Activated CD4-positive, alpha-beta T cell treated with anti-CD3 and anti-CD28 coated beads for 4 hours (primary cell): ENCODE measurements around the gene FGF14.

Experiments used
- DNase-seq, 2 donors: peaks; one replicate each; pipeline ENCODE4 v3.0.0-alpha.2; 2020

The FGF14 gene

DNA sequence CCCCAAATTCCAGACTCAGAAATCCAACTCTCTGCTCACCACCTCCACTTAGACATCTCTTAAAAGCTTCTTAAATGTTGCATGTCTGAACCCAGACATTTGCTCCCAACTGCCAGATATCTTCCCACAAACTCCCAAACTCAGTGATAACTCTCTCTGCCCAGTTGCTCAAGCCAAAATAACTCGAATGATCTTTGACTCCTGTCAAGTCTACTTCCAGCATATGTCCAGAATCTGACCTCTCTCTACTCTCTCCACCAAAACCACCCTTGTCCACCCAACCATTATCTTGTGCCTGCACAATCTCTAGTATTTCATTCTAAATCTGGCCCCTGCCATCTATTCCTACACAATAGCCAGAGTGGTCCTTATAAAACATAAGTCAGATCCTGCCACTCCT lies 99.3 kb downstream of the FGF14 start:
- DNase-seq, result no peak

DNA sequence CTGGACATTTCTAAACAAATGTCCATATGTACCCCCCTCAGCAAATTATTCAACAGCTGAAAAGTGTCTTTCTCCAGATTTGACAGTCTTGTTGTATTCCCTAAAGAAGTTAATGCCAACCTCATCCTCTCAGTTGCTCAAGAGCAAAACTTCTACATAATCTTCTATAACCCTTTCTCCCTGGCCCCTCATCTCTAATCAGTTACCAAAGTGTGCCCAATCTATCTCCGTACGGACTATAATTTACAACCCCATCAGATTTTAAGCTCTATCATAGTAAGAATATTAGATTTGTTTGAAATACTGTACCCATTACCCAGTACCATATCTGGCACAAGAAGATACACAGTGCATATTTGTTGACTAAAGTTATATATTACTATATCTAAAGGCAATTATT lies 101.5 kb downstream of the FGF14 start:
- no peak for DNase-seq

DNA sequence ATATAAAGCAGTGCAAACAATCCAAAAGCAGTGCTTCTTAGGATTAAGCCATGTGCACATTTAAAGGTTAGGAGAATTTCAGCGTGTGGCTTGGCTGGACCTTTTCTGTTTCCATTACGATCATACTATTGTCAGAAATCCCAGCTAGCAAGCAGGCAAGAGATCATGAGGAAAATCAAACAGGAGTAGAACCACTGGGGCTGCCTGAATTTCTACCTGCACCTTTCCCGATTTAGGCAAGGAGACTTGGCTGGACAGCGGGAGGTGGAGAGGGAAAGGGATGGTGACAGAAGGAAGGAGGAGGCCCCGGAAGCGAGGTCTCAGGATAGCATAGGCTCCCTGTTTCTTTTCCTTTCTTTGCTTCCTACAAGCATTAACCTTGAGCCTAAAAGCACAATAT lies 102.5 kb downstream of the FGF14 start:
- DNase-seq, result no peak

DNA sequence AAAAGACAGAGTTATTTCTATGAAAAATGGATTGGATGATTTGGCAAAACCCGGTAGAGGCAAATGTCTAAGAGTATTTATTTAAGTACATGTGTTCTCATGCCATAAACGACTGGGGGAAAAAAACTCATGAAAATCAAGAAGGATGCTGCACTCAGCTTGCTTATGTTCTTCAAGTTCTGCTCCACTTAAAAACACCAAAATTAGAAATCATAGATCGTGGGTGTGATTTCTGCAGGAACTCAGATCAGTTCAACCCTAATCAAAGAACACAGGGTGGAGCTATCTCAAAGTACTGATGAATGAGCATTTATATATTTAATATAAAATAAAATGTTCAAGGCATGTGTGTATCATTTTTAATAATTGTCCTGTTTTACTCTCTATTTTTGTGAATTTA lies 103.8 kb downstream of the FGF14 start:
- DNase-seq, result no peak

DNA sequence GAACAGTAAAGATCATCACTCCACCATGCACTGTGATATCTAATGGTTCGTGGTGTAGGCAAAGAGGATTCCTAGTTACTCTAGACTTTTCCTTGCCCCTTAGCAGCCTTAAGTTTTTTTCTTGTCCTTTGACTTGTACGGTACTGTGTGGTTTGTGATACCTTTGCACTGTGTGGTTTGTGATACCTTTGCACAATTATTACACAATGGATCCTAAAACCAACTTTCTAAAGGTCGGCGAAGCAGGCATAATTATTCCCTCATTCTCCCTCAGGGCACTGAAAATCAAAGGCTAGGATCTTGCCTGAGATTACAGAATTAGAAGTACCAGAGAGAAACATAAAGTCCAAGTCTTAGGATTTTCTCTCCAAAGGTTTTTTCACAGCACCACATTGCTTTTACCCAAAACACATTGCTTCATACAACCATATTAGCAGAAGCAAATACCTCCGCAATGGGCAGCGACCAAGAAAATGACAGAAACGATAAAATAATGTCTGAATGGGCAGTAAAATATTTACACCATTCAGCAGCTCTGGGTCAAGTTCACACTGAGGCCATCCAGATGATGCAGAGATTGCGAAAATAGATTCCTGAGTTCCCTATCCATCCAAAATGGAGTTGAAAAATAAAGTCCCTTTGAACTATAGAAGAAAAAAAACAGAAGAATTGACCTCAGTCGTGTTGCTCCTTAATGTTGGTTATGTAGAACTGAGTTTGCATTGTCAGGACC lies 106.4 kb downstream of the FGF14 start:
- DNase-seq, result no peak

DNA sequence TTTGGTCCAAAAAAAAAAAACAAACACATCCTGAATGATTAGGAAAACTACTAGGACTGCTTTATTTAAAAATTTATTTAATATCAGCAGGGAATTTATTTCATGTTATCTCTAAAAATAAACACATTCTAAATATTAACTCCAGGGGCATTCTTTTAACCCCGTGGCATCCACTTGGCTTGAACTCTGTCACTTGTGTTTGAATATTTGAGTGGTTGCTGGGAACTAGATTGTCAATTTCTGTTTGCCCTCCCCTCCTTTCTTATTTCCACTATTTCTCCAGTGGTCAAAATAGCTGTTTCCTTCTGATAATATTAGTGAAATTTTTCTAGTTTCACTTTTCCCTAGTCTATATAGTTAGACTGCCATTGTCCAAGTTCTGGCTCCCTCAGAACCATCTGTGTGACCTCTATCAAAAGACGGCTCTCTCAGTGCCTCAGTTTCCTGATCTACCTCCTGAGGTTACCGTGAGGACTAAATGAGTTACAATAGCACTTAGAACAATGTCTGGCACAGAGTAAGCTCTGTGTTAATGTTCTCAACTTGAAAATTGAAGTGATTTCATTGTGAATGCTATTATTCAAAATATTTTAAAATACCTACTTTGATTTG lies 107.3 kb downstream of the FGF14 start:
- DNase-seq, result no peak

DNA sequence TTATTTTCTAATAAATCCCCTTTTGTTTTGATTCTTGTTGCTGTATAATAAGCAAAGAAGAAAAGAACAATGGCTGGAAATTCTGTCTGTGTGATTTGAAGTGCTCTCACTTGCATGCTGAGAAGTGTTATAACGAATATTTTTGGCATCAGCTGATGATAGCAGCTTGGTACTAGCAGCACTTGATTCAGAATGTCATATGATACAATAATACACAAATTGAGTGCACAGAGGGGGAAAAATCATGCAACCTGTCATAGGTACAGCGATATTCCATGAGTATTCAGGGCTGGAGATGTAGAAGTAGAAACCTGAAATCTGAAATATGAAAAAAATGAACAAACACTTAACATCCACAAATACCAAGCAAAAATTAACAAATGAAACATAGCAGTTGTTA lies 108.1 kb downstream of the FGF14 start:
- DNase-seq, result no peak

DNA sequence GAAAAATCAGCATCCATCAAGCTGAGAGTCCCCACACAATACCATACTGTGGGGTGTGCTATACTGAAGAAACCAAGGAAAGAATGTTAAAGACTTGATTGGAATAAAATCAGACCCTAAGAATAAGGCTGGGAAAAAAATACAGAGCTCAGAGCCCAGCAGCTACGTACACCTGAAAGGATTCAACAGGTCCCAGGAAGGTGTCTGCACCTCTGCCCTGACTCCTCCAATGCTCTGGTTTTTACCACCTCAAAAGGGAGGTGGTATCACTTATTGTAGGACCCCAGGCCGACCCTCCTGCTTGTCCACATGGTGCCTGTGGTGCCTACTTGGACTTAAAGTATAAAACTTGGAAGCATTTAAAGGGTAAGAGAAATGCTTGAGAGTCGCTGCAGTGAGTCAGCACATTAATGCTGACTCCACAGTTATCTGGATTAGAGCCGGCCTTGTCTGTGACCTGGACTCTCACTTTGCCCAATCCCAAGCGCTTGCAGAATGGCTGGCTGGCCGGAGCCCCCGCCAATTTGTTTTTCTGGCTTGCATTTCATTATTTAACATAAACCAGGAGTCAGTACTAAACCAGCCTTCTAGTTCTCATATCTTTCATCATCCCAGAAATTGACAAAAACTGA lies 110.1 kb downstream of the FGF14 start:
- no peak for DNase-seq

DNA sequence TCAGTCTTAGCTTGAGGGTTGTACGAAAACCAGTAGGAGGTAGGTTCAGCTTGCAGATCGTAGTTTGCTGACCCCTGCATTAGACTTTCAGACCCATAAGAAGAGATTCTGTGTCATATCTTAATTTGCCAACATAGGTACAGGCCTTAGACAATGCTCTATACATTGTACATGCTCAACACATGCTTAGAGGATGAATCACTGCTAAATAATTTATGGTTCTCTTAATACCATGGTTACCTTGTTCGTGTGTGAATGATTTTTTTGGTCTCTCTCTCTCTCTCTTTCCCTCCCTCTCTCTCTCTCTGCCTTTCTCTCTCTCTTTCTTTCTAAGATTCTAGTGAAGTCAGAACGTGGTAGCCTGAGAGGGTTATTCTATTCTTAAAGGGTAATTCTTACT lies 112.2 kb downstream of the FGF14 start:
- DNase-seq, result no peak

DNA sequence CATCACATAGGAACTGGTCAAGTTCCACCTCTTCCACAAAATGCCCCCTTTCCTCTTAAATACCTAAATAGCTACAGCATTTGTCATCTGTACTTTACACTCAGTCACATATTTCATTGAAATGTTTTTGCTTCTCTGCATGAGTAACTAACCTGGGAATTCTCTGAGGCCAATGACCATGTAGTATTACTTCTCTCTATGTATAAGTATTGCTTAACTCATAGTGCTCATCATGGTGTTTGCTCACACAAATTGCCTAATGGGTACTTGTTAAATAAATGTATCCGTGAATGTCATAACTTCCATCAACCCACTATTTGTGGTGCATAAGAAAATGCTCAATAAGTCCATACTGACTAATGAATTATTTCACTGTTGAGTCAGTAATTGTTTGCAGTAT lies 115.5 kb downstream of the FGF14 start:
- no peak for DNase-seq

DNA sequence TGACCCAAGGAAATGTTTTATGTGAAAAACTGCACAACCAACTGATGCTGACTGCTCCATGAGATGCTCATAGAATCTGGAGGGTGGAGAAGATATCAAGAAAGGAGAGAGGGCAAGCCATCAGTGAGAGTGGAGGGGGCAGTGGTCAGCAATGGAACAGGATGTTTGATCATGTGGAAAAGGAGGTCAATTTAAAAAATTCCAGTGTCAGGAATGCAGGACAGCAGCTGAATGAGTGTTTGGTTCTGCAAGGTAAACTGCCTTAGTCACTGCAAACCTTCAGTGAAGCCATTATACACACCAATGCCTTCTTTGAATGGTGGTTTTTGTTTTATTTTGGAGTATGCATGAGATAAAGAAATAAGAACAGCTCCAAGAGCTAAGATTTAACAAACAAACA lies 121.5 kb downstream of the FGF14 start:
- no peak for DNase-seq

DNA sequence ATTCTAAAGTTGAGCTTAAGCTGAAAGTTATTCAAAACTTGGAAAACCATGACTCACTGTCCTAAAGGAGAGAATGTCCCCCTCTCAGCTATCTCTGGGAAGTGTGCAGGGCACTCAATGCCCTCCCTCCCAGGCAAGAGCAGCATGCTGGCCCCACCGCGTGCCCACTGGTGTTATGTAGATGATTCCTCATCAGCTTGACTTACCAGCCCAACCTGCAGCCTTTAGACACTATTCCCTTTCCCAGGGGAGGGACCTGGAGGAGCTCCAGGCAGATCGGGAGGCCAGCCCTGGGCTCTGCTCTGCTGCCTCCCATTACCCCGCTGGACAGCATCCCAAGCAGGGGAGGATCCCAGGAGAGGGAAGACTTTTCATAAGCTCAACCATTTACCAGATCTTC lies 124.6 kb downstream of the FGF14 start:
- no peak for DNase-seq

DNA sequence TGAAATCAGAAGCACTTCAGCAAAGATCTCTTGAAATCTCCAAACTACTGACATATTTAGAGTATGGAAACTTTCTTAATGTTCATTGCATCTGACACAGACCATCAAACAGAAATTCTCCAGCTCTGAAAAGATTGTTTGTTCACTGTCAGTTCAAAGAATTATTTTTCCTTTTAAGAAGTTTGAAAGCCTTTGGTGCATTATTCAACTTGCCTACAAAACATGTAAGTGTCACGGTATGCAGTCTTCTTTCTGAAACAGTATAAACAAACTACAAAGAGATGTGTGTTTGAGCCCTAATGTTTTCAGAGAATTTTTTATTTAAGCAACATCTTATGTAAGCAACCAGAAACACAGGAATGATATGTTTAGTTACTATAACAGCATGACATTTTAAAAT lies 125.4 kb downstream of the FGF14 start:
- no peak for DNase-seq

DNA sequence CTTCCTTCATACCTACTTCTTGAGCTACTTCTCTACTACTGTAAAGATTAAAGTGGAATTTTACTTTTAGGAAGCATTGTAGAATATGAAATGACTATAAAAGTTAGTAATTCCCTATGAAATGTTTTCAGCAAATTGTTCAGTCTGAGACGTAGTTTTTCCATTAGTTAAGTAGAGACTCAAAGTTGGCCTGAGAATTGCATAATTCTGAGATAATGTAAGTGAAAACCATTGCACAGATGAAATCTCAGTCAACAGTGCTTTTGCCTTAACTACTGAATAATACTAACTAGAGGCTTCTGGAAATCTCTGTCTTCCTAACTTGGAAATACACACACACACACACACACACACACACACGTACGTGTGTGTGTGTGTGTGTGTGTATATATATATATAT lies 125.9 kb downstream of the FGF14 start:
- DNase-seq, result no peak

DNA sequence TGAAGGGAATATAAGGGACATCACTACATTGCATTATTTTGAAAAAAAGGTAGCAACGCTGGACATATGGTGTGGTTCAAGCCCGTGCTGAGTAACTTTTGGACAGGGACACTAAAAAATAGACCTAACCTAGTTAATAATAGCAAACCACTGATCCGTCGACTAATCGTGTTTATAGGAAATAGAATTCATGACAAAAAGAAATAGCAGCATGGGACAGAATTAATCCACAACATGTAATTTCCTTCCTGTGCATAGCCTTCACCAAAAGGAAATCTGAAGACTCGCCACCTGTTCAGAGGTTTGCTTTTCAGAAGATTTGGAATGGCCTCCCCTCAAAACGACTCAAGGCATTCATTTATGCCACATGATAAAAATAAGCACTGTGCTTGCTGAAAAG lies 128.7 kb downstream of the FGF14 start:
- no peak for DNase-seq

DNA sequence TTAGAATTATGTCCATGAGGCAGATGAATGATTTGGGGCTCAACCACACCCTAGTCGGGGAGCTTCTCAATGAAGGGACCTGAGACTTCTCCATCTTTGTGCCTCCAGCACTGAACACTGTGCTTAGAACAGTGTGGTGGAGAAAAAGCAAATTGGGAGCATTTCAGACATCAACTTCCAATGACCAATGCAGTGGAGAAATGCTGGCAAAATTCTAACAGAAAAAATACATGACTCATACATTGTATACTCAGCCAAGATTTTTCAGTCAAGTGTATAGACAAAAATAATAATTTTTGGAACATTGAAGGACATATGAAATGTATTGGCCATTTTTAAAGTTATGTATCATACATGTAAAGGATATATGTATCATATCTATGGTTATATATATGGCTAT lies 134.7 kb downstream of the FGF14 start:
- no peak for DNase-seq

DNA sequence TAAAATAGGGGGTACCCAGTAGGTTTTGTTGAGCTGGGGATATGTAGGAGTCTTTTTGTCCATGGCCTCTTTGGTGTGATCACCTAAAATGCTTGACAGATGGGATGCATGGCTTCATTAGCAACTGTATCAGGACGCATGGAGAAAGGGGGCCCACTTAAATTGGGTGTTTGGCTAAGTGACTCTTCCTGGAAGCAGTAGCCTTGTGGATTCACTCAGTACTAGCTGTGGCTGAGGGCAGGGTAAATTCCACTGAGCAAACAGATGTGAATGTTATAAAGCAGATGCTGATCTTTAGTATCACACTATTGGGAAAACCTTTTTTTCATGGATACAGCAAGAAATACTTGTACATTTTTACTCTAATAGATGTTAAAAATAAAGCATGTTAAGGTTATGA lies 140.0 kb downstream of the FGF14 start:
- DNase-seq, result no peak

DNA sequence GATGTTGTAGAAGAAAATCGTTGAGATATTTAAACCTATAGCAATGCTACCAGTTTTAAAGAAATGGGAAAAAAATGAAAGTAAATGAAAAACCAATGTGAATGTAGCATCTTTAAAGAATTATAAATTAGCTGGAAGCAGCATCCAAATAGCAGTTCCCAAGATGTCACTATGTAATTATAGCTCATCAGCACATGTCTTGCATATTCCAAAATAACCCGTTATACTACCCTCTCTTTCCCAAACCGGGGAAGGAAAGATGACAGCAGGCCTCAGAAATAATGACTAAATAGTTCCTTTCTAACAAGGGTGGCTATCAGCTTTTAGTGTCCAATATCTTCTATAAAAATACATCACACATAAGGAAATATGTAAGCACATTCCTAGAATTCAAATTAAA lies 140.5 kb downstream of the FGF14 start:
- DNase-seq, result no peak

DNA sequence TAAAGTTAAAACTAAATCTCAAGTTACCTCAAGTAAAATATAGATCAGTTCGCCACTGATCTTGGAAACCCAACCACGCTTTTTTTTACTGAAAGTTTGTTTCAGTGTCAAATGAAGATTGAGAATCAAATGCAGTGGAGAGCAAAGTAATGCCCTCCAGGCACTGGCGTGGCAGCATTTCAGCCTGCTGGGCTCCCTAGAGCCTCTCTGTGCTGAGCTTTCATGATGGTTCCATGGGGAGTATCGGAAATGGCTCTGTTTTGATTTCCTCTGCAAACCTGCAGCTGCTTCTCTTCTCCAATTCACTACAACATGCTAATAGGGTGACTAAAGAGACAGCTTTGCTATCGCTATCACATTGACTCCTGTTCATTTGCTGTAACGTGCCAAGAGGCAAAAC lies 141.6 kb downstream of the FGF14 start:
- no peak for DNase-seq

DNA sequence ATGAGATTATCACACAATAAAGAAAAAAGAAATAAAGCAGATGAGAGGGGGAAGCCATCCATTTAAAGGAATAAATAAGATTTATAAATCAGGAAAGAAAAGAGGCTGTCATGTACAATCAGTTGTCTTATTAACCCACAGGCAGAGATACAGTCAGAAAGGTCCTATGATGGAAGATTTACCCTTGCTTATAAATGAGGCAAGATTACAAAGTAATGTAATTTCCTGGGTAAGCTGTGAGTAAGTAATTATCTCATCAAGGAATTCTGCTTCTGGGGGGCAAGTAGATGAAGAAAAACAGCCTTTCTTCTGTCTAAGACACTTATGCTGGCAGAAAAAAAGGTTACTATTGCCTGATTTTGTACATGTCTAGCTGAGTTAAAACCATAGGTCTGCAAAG lies 146.4 kb downstream of the FGF14 start:
- DNase-seq, result no peak

DNA sequence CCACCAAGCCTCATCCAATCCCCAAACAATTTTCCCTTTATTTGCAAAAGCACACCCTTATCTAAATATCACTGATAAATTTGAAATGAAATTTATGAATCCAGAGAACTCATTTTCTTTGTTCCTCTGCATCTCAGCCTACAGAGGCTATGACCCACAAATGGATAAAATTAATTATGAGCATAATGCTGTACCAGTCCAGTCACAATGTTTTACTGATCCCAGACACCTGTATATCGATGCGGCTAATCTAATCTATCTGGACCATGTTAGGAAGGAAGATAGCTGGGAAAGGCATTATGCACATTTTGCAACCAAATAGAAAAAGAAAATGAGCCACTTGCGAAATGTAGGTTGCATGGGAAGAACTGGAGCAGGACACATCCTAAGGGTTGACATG lies 150.0 kb downstream of the FGF14 start:
- no peak for DNase-seq

DNA sequence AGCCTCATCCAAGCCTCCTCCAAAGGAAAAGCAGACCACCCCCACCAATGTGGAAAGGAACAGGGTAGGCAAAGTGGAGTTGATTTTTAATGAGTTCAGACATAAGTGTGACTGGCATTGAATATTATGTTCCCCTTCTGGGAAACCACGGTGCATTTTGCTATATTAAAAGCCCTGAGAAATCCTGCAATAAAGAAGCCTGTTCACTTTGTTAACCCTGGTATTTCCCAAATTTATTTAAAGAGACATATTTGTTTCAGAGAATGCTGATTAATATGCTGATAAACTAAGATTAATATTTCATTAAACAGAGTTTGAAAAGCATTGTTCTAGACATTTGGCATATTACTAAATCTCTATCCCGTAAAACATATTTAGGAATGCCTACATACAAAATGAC lies 151.4 kb downstream of the FGF14 start:
- DNase-seq, result no peak

DNA sequence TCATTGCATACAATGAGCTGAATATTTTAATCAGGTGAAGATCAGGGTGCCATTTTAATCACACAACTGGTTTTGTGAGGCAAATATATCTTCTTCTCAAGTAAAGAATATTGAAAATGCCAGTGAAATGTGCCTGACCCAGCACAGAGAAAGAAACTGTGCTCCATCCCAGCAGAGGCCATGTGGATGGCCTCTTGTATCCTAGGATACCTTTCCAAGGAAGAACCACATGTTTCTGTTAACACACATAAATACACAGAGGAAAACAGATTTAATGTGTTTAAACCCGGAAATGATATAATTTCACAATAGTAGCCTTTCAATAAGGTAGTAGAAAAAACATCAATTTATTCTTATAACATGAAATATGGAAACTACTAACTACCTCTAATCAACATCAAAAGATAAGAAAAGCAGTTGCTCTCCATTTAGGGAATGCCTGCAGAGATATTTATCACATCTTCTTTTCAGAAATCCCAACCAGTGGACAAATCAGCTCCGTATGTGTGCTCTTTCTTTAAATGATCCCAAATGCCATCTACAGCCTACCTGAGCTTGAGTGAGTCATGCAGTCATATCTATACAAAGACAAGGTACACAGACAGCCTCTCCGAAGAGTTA lies 157.1 kb downstream of the FGF14 start:
- DNase-seq, result no peak

DNA sequence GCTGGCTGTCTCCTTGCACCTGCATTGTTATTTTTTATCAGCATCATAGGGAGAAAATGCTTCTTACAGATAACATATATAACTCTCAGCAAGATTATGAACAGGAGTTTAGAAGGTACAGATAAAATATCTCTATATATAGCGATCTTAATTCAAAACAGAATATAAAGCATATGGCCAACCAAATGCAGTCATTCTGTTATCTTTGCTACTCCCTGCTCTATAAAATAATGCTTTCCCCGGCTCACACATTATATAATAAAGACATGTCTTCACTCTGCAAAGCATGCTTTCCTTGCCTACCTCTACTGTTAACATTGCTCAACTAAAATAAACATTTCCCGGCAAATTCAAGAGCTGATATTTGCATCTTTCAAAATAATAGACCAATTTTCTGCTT lies 161.7 kb downstream of the FGF14 start:
- DNase-seq, result no peak
